ENCODE results near the gene HSPD1. TPM values are rescaled to one million over a fixed set of nuclear protein-coding genes. Genes with fewer than 3 reads are reported as not detected.

HSPD1 gene
- total and polyA plus RNA-seq, 9 of the 15 experiments (the other 6 are each of a cell fraction or from before 2014, with no cell fraction given): 398 to 1,014 (median 622) TPM

DNA sequence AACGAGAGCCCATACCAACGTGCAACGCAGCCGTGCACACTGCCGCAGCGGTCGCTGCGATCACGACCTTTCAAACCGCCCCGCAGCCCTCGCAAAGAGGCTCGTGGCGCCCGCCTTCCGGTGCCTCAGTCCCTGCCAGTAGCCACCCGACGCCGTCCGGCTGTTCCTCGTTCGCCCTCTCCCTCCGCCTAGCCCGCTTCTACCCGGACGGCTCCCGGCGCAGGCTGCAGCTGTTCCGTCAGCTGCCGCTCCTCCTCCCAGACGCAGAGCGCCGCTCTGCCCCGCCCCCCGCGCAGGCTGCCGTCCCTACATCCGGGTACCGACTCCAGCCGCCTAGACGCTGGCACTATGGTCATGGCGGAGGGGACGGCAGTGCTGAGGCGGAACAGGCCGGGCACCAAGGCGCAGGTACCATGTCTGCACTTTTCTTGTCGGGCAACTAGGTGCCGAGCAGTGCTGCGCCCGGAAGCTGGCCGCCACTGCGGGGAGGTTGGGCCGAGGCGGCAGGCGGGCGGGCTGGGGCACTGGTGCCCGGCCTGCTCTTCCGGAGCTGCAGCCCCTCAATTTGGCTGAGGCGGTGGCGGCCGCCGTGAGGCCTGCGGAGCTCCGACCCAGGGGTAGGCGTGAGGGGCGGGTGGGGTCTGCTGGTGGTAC is 16.2 kb upstream of the HSPD1 start, which contains the start of gene MOB4 (continued):
- TF ChIP-seq GATAD2B (IDR thresholded peaks at IDR 0.05; ENCODE audit: borderline replicate concordance) (peak; percentile 78; the same call in 1 of the 2 replicates), ZNF75A (CRISPR knock-in tag; IDR thresholded peaks at IDR 0.05) (no peak), BRF1 (IDR thresholded peaks at IDR 0.05; ENCODE audit: borderline replicate concordance, extremely low read depth, insufficient read length) (no peak), CTCFL (IDR thresholded peaks at IDR 0.05; ENCODE audit: borderline replicate concordance, insufficient read depth, low read depth, low read length, poor library complexity, severe bottlenecking) (no peak), ZNF436 (CRISPR knock-in tag; IDR thresholded peaks at IDR 0.05) (no peak), OTX1 (CRISPR knock-in tag; IDR thresholded peaks at IDR 0.05) (no peak), HNRNPLL (IDR thresholded peaks at IDR 0.05; ENCODE audit: low read depth, low read length, poor library complexity, severe bottlenecking) (peak; percentile 80), CGGBP1 (CRISPR knock-in tag; IDR thresholded peaks at IDR 0.05) (no peak), BRD4 (IDR thresholded peaks at IDR 0.05) (no peak), NR1H2 (CRISPR knock-in tag; IDR thresholded peaks at IDR 0.05) (no peak), CHD1 (IDR thresholded peaks at IDR 0.05; ENCODE audit: low read length) (no peak), GABPB1 (CRISPR knock-in tag; IDR thresholded peaks at IDR 0.05) (peak; percentile 95), NFIX (CRISPR knock-in tag; IDR thresholded peaks at IDR 0.05; ENCODE audit: low read depth) (no peak), SAP30 (IDR thresholded peaks at IDR 0.05; ENCODE audit: borderline replicate concordance, insufficient read depth, low read depth, low read length, poor library complexity, severe bottlenecking) (peak; percentile 67), RBM14 (IDR thresholded peaks at IDR 0.05; ENCODE audit: borderline replicate concordance, insufficient read depth, low read depth, low read length) (0 out of 2 replicates have a peak, but pooled peaks have one; percentile 37), JUND (IDR thresholded peaks at IDR 0.05; ENCODE audit: borderline replicate concordance, low read depth, low read length) (peak; percentile 94), JUND (tag; IDR thresholded peaks at IDR 0.05; ENCODE audit: borderline replicate concordance, low read depth, low read length) (peak; percentile 46; the same call in 1 of the 3 replicates), ZNF212 (CRISPR knock-in tag; IDR thresholded peaks at IDR 0.05) (no peak)
- TF ChIP-seq, protein P1, sequence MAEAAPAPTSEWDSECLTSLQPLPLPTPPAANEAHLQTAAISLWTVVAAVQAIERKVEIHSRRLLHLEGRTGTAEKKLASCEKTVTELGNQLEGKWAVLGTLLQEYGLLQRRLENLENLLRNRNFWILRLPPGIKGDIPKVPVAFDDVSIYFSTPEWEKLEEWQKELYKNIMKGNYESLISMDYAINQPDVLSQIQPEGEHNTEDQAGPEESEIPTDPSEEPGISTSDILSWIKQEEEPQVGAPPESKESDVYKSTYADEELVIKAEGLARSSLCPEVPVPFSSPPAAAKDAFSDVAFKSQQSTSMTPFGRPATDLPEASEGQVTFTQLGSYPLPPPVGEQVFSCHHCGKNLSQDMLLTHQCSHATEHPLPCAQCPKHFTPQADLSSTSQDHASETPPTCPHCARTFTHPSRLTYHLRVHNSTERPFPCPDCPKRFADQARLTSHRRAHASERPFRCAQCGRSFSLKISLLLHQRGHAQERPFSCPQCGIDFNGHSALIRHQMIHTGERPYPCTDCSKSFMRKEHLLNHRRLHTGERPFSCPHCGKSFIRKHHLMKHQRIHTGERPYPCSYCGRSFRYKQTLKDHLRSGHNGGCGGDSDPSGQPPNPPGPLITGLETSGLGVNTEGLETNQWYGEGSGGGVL (CRISPR knock-in tag; IDR thresholded peaks at IDR 0.05): no peak
- TF ChIP-seq, protein P2, sequence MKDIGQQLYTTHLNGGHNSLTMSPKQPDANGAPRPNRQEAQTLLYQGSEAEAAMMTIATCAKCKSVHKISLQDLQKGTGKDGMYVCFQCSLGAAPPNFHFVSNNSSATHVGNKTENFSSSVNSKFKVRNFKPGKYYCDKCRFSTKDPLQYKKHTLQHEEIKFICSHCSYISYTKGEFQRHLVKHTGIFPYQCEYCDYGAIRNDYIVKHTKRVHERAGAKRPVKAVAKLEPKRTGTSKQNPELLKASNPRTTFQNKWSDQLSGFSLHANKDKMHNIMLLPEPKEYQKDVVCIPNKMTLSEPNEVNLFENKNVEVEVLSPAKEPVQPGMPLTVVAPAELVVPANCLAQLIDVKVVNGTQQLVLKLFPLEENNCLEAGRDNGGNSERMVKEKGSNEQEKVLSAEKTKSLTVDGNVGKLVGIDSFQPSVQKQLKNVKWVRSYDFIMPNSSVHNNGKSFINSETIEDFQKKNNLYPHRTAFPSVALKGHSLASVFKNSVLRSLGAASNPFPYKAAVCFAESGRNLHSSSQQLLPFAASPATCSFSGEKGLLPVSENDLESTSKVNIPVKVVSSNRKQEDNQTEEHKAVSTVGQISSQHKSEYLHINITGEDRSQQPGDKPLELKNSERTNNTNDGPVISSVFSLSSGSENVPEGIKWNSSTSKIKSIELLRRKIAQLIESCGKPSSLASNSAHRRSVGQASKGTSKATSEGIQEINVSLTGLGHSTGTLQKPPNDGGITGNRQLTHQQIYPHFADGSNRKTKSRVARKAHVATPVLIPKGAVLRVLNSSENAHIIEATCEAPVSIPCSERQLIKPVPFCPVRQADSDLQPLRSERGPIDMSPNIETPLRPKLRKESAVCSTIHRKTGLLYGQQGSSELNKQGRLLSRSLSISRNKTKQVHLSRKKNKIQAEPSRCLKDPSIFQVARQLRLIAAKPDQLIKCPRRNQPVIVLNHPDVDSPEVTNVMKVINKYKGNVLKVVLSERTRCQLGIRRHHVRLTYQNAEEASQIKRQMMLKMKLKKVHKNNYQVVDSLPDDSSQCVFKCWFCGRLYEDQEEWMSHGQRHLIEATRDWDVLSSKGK (CRISPR knock-in tag; IDR thresholded peaks at IDR 0.05): no peak

Data from K562 (cell line).